K562 (cell line): Measurements from ENCODE around the gene SAMM50. TPM values are rescaled to one million over a fixed set of nuclear protein-coding genes. Genes with fewer than 3 reads are reported as not detected.

Source experiments
- ATAC-seq: fragments of 200-7000 bp; cut with Tn5 transposase; 3 replicates; pipeline ENCODE4 v1.9.1; 2020; ENCODE audit warnings: moderate library complexity
- BruUV-seq: library from RNA; stranded (reverse); fragments of 400-500 nt; replicated peaks from 2 replicates; lab custom pipeline; 2021; lab: Mats Ljungman, UMichigan
- CTCF ChIA-PET: fragments of 300-600 bp; formaldehyde crosslinking; extraction: SDS; loops from one replicate; lab custom pipeline; 2021; ENCODE audit warnings: low intra/inter-chr PET ratio; lab: Yijun Ruan, JAX
- POLR2A ChIA-PET: fragments of 300-600, 350-650 bp; sonication (Branson Sonifier 250); formaldehyde crosslinking; extraction: SDS; loops from one replicate; lab custom pipeline; 2021; ENCODE audit warnings: antibody characterized with exemption, inconsistent platforms; lab: Yijun Ruan, JAX
- DNase-seq, 4 experiments: peaks; one replicate each; pipeline versions ENCODE4 v3.0.0 to v3.0.0-alpha.2; 2011 to 2018; ENCODE audit warnings: low spot score in 3 of 4, mixed read lengths in 3 of 4; ENCODE audit errors: extremely low read depth in 1 of 4
- FAIRE-seq: peaks from 2 replicates; lab custom pipeline; 2011; peaks lifted over from hg19 to GRCh38; lab: Jason Lieb, UNC
- H2AFZ ChIP-seq: 2 replicates; pipeline ENCODE4 v1.6.0; 2011; ENCODE audit warnings: low read depth, low read length, control low read depth, inconsistent platforms
- H3K27ac ChIP-seq: fragments of 200-600 bp; 3 replicates; pipeline ENCODE4 v1.8.0; 2011; ENCODE audit warnings: low read depth, mild to moderate bottlenecking, control low read depth, inconsistent platforms, low read length, moderate library complexity, mixed read lengths; ENCODE audit errors: extremely low read depth
- H3K27me3 ChIP-seq, 2 experiments: fragments of 300-600 bp in 1 of 2; 2 replicates in 1 of 2; 3 replicates in 1 of 2; pipeline versions ENCODE4 v1.6.0 to v1.8.0; 2011; ENCODE audit warnings: inconsistent platforms in 2 of 2, low read length in 2 of 2, mild to moderate bottlenecking in 1 of 2, mixed read lengths in 1 of 2, moderate library complexity in 1 of 2; ENCODE audit not compliant: control insufficient read depth in 2 of 2, insufficient read depth in 2 of 2
- H3K36me3 ChIP-seq: fragments of 300-600 bp; 3 replicates; pipeline ENCODE4 v1.8.0; 2011; ENCODE audit warnings: mild to moderate bottlenecking, low read length, inconsistent platforms; ENCODE audit not compliant: control insufficient read depth, insufficient read depth
- H3K4me1 ChIP-seq, 2 experiments: fragments of 200-600 bp in 1 of 2; replicated peaks in 1 of 2; 2 replicates in 1 of 2; 3 replicates in 1 of 2; pipeline versions ENCODE4 v1.5.1 to v1.8.0; 2011; ENCODE audit warnings: inconsistent platforms in 2 of 2, low read length in 2 of 2, mild to moderate bottlenecking in 1 of 2, mixed read lengths in 1 of 2, moderate library complexity in 1 of 2; ENCODE audit not compliant: control insufficient read depth in 2 of 2, insufficient read depth in 2 of 2
- H3K4me2 ChIP-seq: 2 replicates; pipeline ENCODE4 v1.6.1; 2011; ENCODE audit warnings: low read length, control low read depth, inconsistent platforms, mixed read lengths; ENCODE audit not compliant: insufficient read depth
- H3K4me3 ChIP-seq: fragments of 200-600 bp; sonication (generic), shearing (Covaris generic); 2 replicates; pipeline ENCODE4 v1.5.1; 2016; ENCODE audit warnings: control low read depth, inconsistent platforms
- H3K79me2 ChIP-seq: fragments of 200-600 bp; 3 replicates; pipeline ENCODE4 v1.8.0; 2011; ENCODE audit warnings: low read length, inconsistent platforms; ENCODE audit not compliant: control insufficient read depth, insufficient read depth
- H3K9ac ChIP-seq, 2 experiments: 2 replicates each; pipeline versions ENCODE4 v1.6.0 to v1.6.1; 2011; ENCODE audit warnings: low read depth in 2 of 2, low read length in 2 of 2, control low read depth in 1 of 2, inconsistent platforms in 1 of 2, mild to moderate bottlenecking in 1 of 2, mixed read lengths in 1 of 2; ENCODE audit not compliant: insufficient read depth in 1 of 2
- H3K9me1 ChIP-seq: one replicate; pipeline ENCODE4 v1.6.0; 2011; ENCODE audit warnings: inconsistent platforms, mild to moderate bottlenecking, low read length, moderate library complexity; ENCODE audit not compliant: control insufficient read depth, insufficient read depth
- H3K9me3 ChIP-seq: replicated peaks from 2 replicates; pipeline ENCODE4 v1.5.1; 2011; ENCODE audit warnings: low read depth, low read length, inconsistent platforms; ENCODE audit not compliant: control insufficient read depth, insufficient read depth
- H4K20me1 ChIP-seq: replicated peaks from 2 replicates; pipeline ENCODE4 v1.6.1; 2011; ENCODE audit warnings: low read length, inconsistent platforms, mixed read lengths; ENCODE audit not compliant: control insufficient read depth, insufficient read depth
- DNMT1 ChIP-seq: fragments of 450-650 bp; IDR thresholded peaks from 2 replicates; pipeline ENCODE4 v1.6.1; 2016; ENCODE audit warnings: antibody characterized with exemption, mild to moderate bottlenecking
- EHMT2 ChIP-seq: fragments of 450-650 bp; IDR thresholded peaks from 2 replicates; pipeline ENCODE4 v1.6.1; 2018; ENCODE audit warnings: antibody characterized with exemption
- ELF4 ChIP-seq: fragments of 450-650 bp; formaldehyde crosslinking; IDR thresholded peaks from 2 replicates; pipeline ENCODE4 v1.4.0; 2022; ENCODE audit warnings: missing genetic modification characterization
- FOXA1 ChIP-seq: fragments of 450-650 bp; IDR thresholded peaks from 2 replicates; pipeline ENCODE4 v1.6.1; 2016; ENCODE audit warnings: mild to moderate bottlenecking, borderline replicate concordance
- GABPB2 ChIP-seq: fragments of 250-450 bp; sonication (Bioruptor Pico); conservative IDR thresholded peaks from 2 replicates; pipeline ENCODE4 v1.5.1; 2021; ENCODE audit warnings: mild to moderate bottlenecking
- HDAC6 ChIP-seq: IDR thresholded peaks from 2 replicates; pipeline ENCODE4 v1.6.1; 2012; ENCODE audit warnings: low read depth, mild to moderate bottlenecking, control low read depth, inconsistent platforms, low read length, moderate library complexity
- JUN ChIP-seq, 2 experiments: sonication (generic) in 1 of 2; formaldehyde crosslinking in 1 of 2; IDR thresholded peaks; 2 replicates each; pipeline versions ENCODE4 v1.6.1 to v1.8.0; 2012 to 2022; ENCODE audit warnings: borderline replicate concordance in 2 of 2, mild to moderate bottlenecking in 2 of 2, improper control_type of control experiment in 1 of 2, low read depth in 1 of 2, low read length in 1 of 2, missing genetic modification reagents in 1 of 2
- NCOA2 ChIP-seq, 2 experiments: fragments of 450-650 bp; IDR thresholded peaks; 2 replicates each; pipeline ENCODE4 v1.6.1; 2018; ENCODE audit warnings: mild to moderate bottlenecking in 2 of 2, moderate library complexity in 1 of 2; ENCODE audit not compliant: partially characterized antibody in 2 of 2
- NR3C1 ChIP-seq: sonication (generic); formaldehyde crosslinking; IDR thresholded peaks from 2 replicates; pipeline ENCODE4 v1.8.1; 2022; ENCODE audit warnings: missing genetic modification reagents
- RBM25 ChIP-seq: fragments of 200-400 bp; formaldehyde crosslinking; IDR thresholded peaks from 2 replicates; pipeline ENCODE4 v1.6.1; 2018; ENCODE audit warnings: low read length, low read depth, moderate library complexity; ENCODE audit not compliant: severe bottlenecking
- SREBF2 ChIP-seq: sonication (generic); formaldehyde crosslinking; IDR thresholded peaks from 2 replicates; pipeline ENCODE4 v1.4.0; 2020; ENCODE audit warnings: mild to moderate bottlenecking, missing genetic modification reagents
- TOE1 ChIP-seq, 2 experiments: fragments of 450-650 bp in 1 of 2; sonication (generic) in 1 of 2; formaldehyde crosslinking in 1 of 2; IDR thresholded peaks; 2 replicates each; pipeline versions ENCODE4 v1.7.1 to v1.8.0; 2016 to 2022; ENCODE audit warnings: borderline replicate concordance in 2 of 2, mild to moderate bottlenecking in 2 of 2, antibody characterized with exemption in 1 of 2, inconsistent platforms in 1 of 2, low read depth in 1 of 2, missing genetic modification reagents in 1 of 2, moderate library complexity in 1 of 2
- ZNF134 ChIP-seq: fragments of 250-450 bp; sonication (Bioruptor Pico); conservative IDR thresholded peaks from 2 replicates; pipeline ENCODE4 v1.4.0; 2020
- WGBS: fragments of 100-300 bp; shearing (Covaris generic); methylation state at CpG from one replicate; pipeline ENCODE4 v1.1.6; 2016; ENCODE audit warnings: low coverage, mixed read lengths; ENCODE audit not compliant: insufficient coverage; ENCODE audit errors: missing lambda C conversion rate; 5-methylcytosine and 5-hydroxymethylcytosine counted together
- in situ Hi-C: fragments of 300-500 bp; cut with MboI; formaldehyde crosslinking; loops from 4 replicates; pipeline ENCODE4 v1.15.0; 2018; ENCODE audit warnings: inconsistent platforms, mixed read lengths
- intact Hi-C: fragments of 100-400 bp; cut with micrococcal nuclease; formaldehyde crosslinking; loops from 2 replicates; pipeline ENCODE4 v1.14.2; 2022
- polyA plus RNA-seq, 8 experiments: library from polyadenylated mRNA; depleted of rRNA in 4 of 8; stranded (reverse) in 5 of 8; unstranded in 3 of 8; fragments of >200 nt; fragmentation: Nextera tagmentation in 2 of 8; fragmentation: Illumina TruSeq in 1 of 8; extraction: Ambion mirVana in 2 of 8; extraction: Trizol in 1 of 8; gene quantifications; 2 replicates each; pipeline versions ENCODE4 v1.2.1 to v1.2.3, GENCODE V29; 2011 to 2014; ENCODE audit warnings: inconsistent platforms in 1 of 8, missing spikeins in 1 of 8
- total RNA-seq, 7 experiments: library from RNA; depleted of rRNA in 6 of 7; stranded (reverse); fragments of >200 nt in 6 of 7; fragmentation: Illumina TruSeq in 2 of 7; extraction: Trizol in 2 of 7; gene quantifications; 2 replicates each; pipeline versions ENCODE4 v1.2.1 to v1.2.3, GENCODE V29; 2011 to 2021; ENCODE audit warnings: low replicate concordance in 1 of 7

SAMM50 gene
- total and polyA plus RNA-seq, 9 of the 15 experiments (the other 6 are each of a cell fraction or from before 2014, with no cell fraction given): 14.6 to 49.3 (median 38.1) TPM

GRCh38 chr22:44028091-44028490 lies 72.8 kb downstream of the SAMM50 start:
- POLR2A ChIA-PET: interaction anchor here (3.1 kb wide), 1 partner anchor 10 kb away, joined by 13 read pairs; no protein-coding TSS in a partner anchor
- Histone ChIP-seq H3K9me1 (peaks cover 6% of the 10 kb centered on the region), H3K79me2 (peaks cover 91% of the 10 kb centered on the region), H3K27ac (no peak overlapping the region), H3K36me3 (peaks cover 10% of the 10 kb centered on the region; the same call in 2 of the 3 replicates), H4K20me1 (no peaks in the 10 kb centered on the region), H3K9ac (no peak overlapping the region), H3K9me3 (no peaks in the 10 kb centered on the region), H3K4me1 (peaks cover 27 to 44% of the 10 kb centered on the region in 2 experiments), H2AFZ (no peak overlapping the region), H3K4me2 (no peak overlapping the region), H3K27me3 (no peaks in the 10 kb centered on the region), H3K4me3 (no peak overlapping the region)
- in situ Hi-C loops (no loop called here), intact Hi-C loops (no loop called here)
- ATAC-seq: no peak
- BruUV-seq: no TSS peak
- no peak for FAIRE-seq
- CTCF ChIA-PET: no interaction called here
- no peak for DNase-seq
- WGBS: 53% methylated on average over 7 of the region's 7 CpGs
- no peak for TF ChIP-seq RBM25
- TF ChIP-seq ZNF134 (CRISPR knock-in tag): no peak
- TF ChIP-seq SREBF2 (CRISPR knock-in tag): no peak
- no peak for TF ChIP-seq TOE1 (IDR thresholded peaks at IDR 0.05; ENCODE audit: borderline replicate concordance)
- no peak for TF ChIP-seq TOE1 (CRISPR knock-in tag; IDR thresholded peaks at IDR 0.05; ENCODE audit: borderline replicate concordance, low read depth)
- no peak for TF ChIP-seq EHMT2
- TF ChIP-seq JUN (IDR thresholded peaks at IDR 0.05; ENCODE audit: borderline replicate concordance, low read depth, low read length): no peak
- no peak for TF ChIP-seq JUN (CRISPR knock-in tag; IDR thresholded peaks at IDR 0.05; ENCODE audit: borderline replicate concordance)
- TF ChIP-seq FOXA1: no peak
- TF ChIP-seq NR3C1: no peak
- TF ChIP-seq NCOA2 (IDR thresholded peaks at IDR 0.05; ENCODE audit: partially characterized antibody in 2 of 2): no peak
- TF ChIP-seq ELF4: no peak
- TF ChIP-seq HDAC6: no peak
- TF ChIP-seq DNMT1: no peak
- TF ChIP-seq GABPB2: no peak
